IMR-90 (cell line): ENCODE measurements around the gene IL1R2. TPM values are rescaled to one million over a fixed set of nuclear protein-coding genes. Genes with fewer than 3 reads are reported as not detected.
A peak's percentile ranks its signal among the peaks of the same experiment; 100 is the strongest.

ENCODE experiments used
- ATAC-seq: fragments of 200-7000 bp; cut with Tn5 transposase; 2 replicates; pipeline ENCODE4 v1.9.1; 2020; ENCODE audit warnings: low read depth, mild to moderate bottlenecking, moderate library complexity
- BruUV-seq: library from RNA; stranded (reverse); fragments of 400-500 nt; replicated peaks from 2 replicates; lab custom pipeline; 2021; lab: Mats Ljungman, UMichigan
- CTCF ChIA-PET: fragments of 300-600 bp; formaldehyde crosslinking; extraction: SDS; loops from one replicate; lab custom pipeline; 2021; ENCODE audit warnings: antibody characterized with exemption; lab: Yijun Ruan, JAX
- POLR2A ChIA-PET: fragments of 300-600 bp; sonication (Branson Sonifier 250); formaldehyde crosslinking; loops from one replicate; lab custom pipeline; 2022; ENCODE audit warnings: antibody characterized with exemption; ENCODE audit not compliant: unreplicated experiment; lab: Charles Lee
- DNase-seq: peaks from one replicate; pipeline ENCODE4 v3.0.0; 2013
- H2AFZ ChIP-seq: replicated peaks from 2 replicates; pipeline ENCODE3; 2013; ENCODE audit warnings: low read length, mild to moderate bottlenecking; ENCODE audit not compliant: poor library complexity
- H2AK5ac ChIP-seq: 2 replicates; pipeline ENCODE4 v1.6.1; 2013; ENCODE audit warnings: low read depth, low read length, inconsistent platforms
- H2AK9ac ChIP-seq: replicated peaks from 2 replicates; pipeline ENCODE3; 2013; ENCODE audit warnings: mild to moderate bottlenecking, low read depth, low read length, moderate library complexity; ENCODE audit not compliant: poor library complexity
- H2BK120ac ChIP-seq: 2 replicates; pipeline ENCODE4 v1.6.1; 2013; ENCODE audit warnings: low read depth, low read length, inconsistent platforms
- H2BK15ac ChIP-seq: 3 replicates; pipeline ENCODE4 v1.6.1; 2013; ENCODE audit warnings: low read depth, low read length, inconsistent platforms
- H2BK20ac ChIP-seq: 2 replicates; pipeline ENCODE4 v1.6.1; 2013; ENCODE audit warnings: low read depth, mild to moderate bottlenecking, inconsistent platforms, low read length, moderate library complexity
- H2BK5ac ChIP-seq: 2 replicates; pipeline ENCODE4 v1.6.1; 2013; ENCODE audit warnings: mild to moderate bottlenecking, low read depth, low read length, inconsistent platforms; ENCODE audit not compliant: poor library complexity, severe bottlenecking
- H3K14ac ChIP-seq: replicated peaks from 2 replicates; pipeline ENCODE4 v1.6.1; 2013; ENCODE audit warnings: low read depth, low read length, inconsistent platforms
- H3K18ac ChIP-seq: 2 replicates; pipeline ENCODE4 v1.6.1; 2013; ENCODE audit warnings: low read depth, low read length, control low read depth
- H3K23ac ChIP-seq: 2 replicates; pipeline ENCODE4 v1.6.1; 2013; ENCODE audit warnings: low read depth, low read length, inconsistent platforms
- H3K27ac ChIP-seq: 2 replicates; pipeline ENCODE4 v1.5.1; 2013; ENCODE audit warnings: mild to moderate bottlenecking, control low read depth, low read length; ENCODE audit not compliant: insufficient read depth
- H3K27me3 ChIP-seq: 2 replicates; pipeline ENCODE4 v1.6.1; 2013; ENCODE audit warnings: low read length; ENCODE audit not compliant: control insufficient read depth, insufficient read depth
- H3K36me3 ChIP-seq: 2 replicates; pipeline ENCODE4 v1.6.1; 2013; ENCODE audit warnings: low read length, mixed read lengths; ENCODE audit not compliant: control insufficient read depth, insufficient read depth
- H3K4ac ChIP-seq: 2 replicates; pipeline ENCODE4 v1.6.1; 2013; ENCODE audit warnings: low read depth, low read length, inconsistent platforms
- H3K4me1 ChIP-seq: 2 replicates; pipeline ENCODE4 v1.6.1; 2013; ENCODE audit warnings: low read length, mixed read lengths; ENCODE audit not compliant: control insufficient read depth, insufficient read depth
- H3K4me2 ChIP-seq: 2 replicates; pipeline ENCODE4 v1.6.1; 2013; ENCODE audit warnings: low read depth, mild to moderate bottlenecking, control low read depth, low read length, moderate library complexity
- H3K4me3 ChIP-seq: 2 replicates; pipeline ENCODE4 v1.5.1; 2013; ENCODE audit warnings: low read depth, mild to moderate bottlenecking, control low read depth, low read length, moderate library complexity; ENCODE audit not compliant: insufficient read depth
- H3K56ac ChIP-seq: 2 replicates; pipeline ENCODE4 v1.6.1; 2013; ENCODE audit warnings: low read length, inconsistent platforms; ENCODE audit not compliant: insufficient read depth; ENCODE audit errors: extremely low read depth
- H3K79me1 ChIP-seq, 2 experiments: 2 replicates each; pipeline ENCODE4 v1.6.1; 2013; ENCODE audit warnings: low read length in 2 of 2, inconsistent platforms in 1 of 2, low read depth in 1 of 2
- H3K9ac ChIP-seq: 2 replicates; pipeline ENCODE4 v1.6.1; 2013; ENCODE audit warnings: low read depth, low read length, control low read depth
- H3K9me1 ChIP-seq: 2 replicates; pipeline ENCODE4 v1.6.1; 2013; ENCODE audit warnings: low read length, inconsistent platforms; ENCODE audit not compliant: insufficient read depth
- H3K9me3 ChIP-seq: 2 replicates; pipeline ENCODE4 v1.6.1; 2013; ENCODE audit warnings: low read length; ENCODE audit not compliant: control insufficient read depth, insufficient read depth
- H4K20me1 ChIP-seq: 2 replicates; pipeline ENCODE4 v1.6.1; 2013; ENCODE audit warnings: low read length, inconsistent platforms; ENCODE audit not compliant: insufficient read depth
- H4K5ac ChIP-seq: 2 replicates; pipeline ENCODE4 v1.6.1; 2013; ENCODE audit warnings: mild to moderate bottlenecking, low read depth, low read length, control low read depth
- H4K8ac ChIP-seq, 2 experiments: 2 replicates each; pipeline ENCODE4 v1.6.1; 2013; ENCODE audit warnings: low read depth in 2 of 2, low read length in 2 of 2, control low read depth in 1 of 2, inconsistent platforms in 1 of 2
- H4K91ac ChIP-seq: 2 replicates; pipeline ENCODE4 v1.6.1; 2013; ENCODE audit warnings: low read depth, low read length, inconsistent platforms; ENCODE audit not compliant: insufficient read depth
- CEBPB ChIP-seq: IDR thresholded peaks from 2 replicates; pipeline ENCODE4 v1.6.1; 2012; ENCODE audit warnings: low read depth, low read length, improper control_type of control experiment
- MAZ ChIP-seq: IDR thresholded peaks from 2 replicates; pipeline ENCODE4 v1.6.1; 2012; ENCODE audit warnings: low read depth, mild to moderate bottlenecking, low read length, improper control_type of control experiment, moderate library complexity, borderline replicate concordance
- WGBS, 2 experiments: methylation state at CpG; one replicate each; pipeline versions ENCODE4 v1.1.5 to v1.1.7; 2013; ENCODE audit warnings: missing lambda C conversion rate in 2 of 2; ENCODE audit not compliant: insufficient read length in 1 of 2; ENCODE audit errors: extremely low coverage in 2 of 2; 5-methylcytosine and 5-hydroxymethylcytosine counted together
- dilution Hi-C: fragments of 300-500 bp; cut with HindIII; formaldehyde crosslinking; loops from one replicate; pipeline ENCODE4 v1.14.3; 2018; ENCODE audit warnings: low sequenced_read_pairs; ENCODE audit not compliant: unreplicated experiment
- in situ Hi-C: fragments of 300-500 bp; cut with MboI; formaldehyde crosslinking; loops from 3 replicates; pipeline ENCODE4 v1.14.3; 2019; ENCODE audit warnings: low sequenced_read_pairs, inconsistent platforms, mixed read lengths
- intact Hi-C: fragments of 100-400 bp; cut with micrococcal nuclease; formaldehyde crosslinking; loops from 2 replicates; pipeline ENCODE4 v1.10.0; 2022
- polyA plus RNA-seq, 3 experiments: library from polyadenylated mRNA; depleted of rRNA; stranded (reverse); fragments of >200 nt; gene quantifications; 2 replicates each; pipeline ENCODE4 v1.2.3, GENCODE V29; 2012; ENCODE audit warnings: low replicate concordance in 1 of 3
- total RNA-seq: library from RNA; depleted of rRNA; stranded (reverse); fragments of >200 nt; gene quantifications from 2 replicates; pipeline ENCODE4 v1.2.3, GENCODE V29; 2012

The IL1R2 gene
- total and polyA plus RNA-seq, 2 of the 4 experiments (the other 2 are of a cell fraction): not detected

DNA sequence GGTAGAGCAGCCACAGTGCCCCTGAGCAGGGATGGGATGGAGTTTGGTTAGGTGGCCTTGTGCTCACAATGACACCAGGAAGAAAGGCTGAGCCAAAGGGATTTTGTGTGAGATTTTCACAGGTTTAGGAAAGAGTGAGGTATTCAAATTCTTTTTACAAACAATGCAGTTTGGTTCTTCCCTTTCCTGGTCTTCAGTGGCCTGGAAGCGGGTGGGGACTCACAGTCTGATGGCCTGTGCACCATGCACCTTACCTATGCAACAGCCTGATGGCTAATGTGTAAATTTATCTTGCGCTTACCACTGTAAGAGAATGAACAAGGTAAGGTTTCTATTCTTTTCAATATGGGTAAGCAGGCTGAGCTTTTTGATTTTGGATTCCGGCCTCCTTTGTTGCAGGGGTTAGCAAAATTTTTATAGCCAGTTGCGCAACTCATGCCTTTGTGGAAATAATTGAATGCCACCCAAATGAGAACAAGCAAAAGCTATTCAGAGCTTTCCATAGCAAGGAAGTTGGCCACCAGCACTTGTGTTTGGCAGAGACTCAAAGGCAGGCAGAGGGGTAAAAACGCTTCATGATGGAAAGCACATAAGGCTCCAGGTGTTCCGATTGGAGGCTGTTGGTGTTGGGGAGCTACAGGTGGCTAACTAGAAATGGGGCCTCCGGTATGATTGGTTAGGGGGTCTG lies 23.8 kb upstream of the IL1R2 start:
- CTCF ChIA-PET: no interaction called here
- H3K9ac ChIP-seq: no peak overlapping the region
- no TSS peak for BruUV-seq
- H3K4ac ChIP-seq: no peak overlapping the region
- dilution Hi-C loops (no loop called here), in situ Hi-C loops (no loop called here), intact Hi-C loops (no loop called here)
- H3K27ac ChIP-seq: no peak overlapping the region
- ATAC-seq (no peak), DNase-seq (no peak)
- POLR2A ChIA-PET: no interaction called here
- H3K56ac ChIP-seq: no peak overlapping the region
- peaks cover 10% of the 10 kb centered on the region for H3K27me3 ChIP-seq
- H3K4me2 ChIP-seq: no peak overlapping the region
- no peak overlapping the region; the same call in 1 of the 2 replicates for H3K23ac ChIP-seq
- H4K20me1 ChIP-seq: no peaks in the 10 kb centered on the region
- H3K18ac ChIP-seq: peak overlapping the region; percentile 54; the same call in 1 of the 2 replicates
- H2BK15ac ChIP-seq: no peak overlapping the region
- no peak overlapping the region for H3K14ac ChIP-seq
- no peaks in the 10 kb centered on the region for H3K36me3 ChIP-seq
- TF ChIP-seq MAZ: no peak
- peak; percentile 84 for TF ChIP-seq CEBPB
- no peak overlapping the region for H2AK9ac ChIP-seq
- no peak overlapping the region for H2AK5ac ChIP-seq
- H4K5ac ChIP-seq: no peak overlapping the region; the same call in 1 of the 2 replicates
- H4K8ac ChIP-seq: no peak overlapping the region
- no peak overlapping the region for H4K91ac ChIP-seq
- peaks cover 3% of the 10 kb centered on the region for H3K4me1 ChIP-seq
- H2AFZ ChIP-seq: no peak overlapping the region
- no peak overlapping the region for H3K4me3 ChIP-seq
- no peaks in the 10 kb centered on the region for H3K79me1 ChIP-seq
- H3K9me1 ChIP-seq: no peaks in the 10 kb centered on the region
- 56% methylated on average over 2 of the region's 7 CpGs; no CpG with 5 or more reads in 1 of the 2 experiments for WGBS, 2 experiments
- H2BK120ac ChIP-seq: no peak overlapping the region
- H3K9me3 ChIP-seq: peaks cover 2% of the 10 kb centered on the region; the same call in 1 of the 2 replicates
- H2BK5ac ChIP-seq: no peak overlapping the region
- no peak overlapping the region for H2BK20ac ChIP-seq
